HG03066 (cell line): ENCODE measurements around the gene CLEC2D.
"Not testable (repeated sequence)": the region's sequence is repeated elsewhere in the genome, so short reads cannot be mapped to it uniquely, and the experiment has no call there.

Experiments used
- ATAC-seq: cut with Tn5 transposase; IDR thresholded peaks from one replicate; pipeline ENCODE4 v1.9.1; 2021; ENCODE audit warnings: low read depth; ENCODE audit not compliant: unreplicated experiment

CLEC2D gene, protein sequence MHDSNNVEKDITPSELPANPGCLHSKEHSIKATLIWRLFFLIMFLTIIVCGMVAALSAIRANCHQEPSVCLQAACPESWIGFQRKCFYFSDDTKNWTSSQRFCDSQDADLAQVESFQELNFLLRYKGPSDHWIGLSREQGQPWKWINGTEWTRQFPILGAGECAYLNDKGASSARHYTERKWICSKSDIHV

DNA sequence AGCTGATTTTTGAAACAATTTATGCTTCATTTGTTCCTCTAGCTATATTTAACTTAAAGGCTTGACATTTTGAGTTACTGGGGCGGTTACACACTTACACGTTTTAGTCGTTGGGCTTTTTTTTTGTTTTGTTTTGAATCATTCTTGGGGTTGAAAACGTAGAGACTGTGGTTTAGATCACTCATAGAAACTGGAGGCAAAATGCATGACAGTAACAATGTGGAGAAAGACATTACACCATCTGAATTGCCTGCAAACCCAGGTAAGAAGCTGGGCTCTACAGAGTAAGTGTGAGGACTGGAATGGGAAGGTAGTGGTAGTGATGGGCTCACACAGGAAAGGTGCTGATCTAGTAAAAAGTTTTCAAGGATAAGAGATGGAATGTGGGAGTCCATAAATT lies at the start of gene CLEC2D:
Gene CLEC2D (plus strand): TSS at position 180 of the 400 bp plus-strand sequence. CDS start 22 bp downstream, at position 202.
- ATAC-seq, result no peak

DNA sequence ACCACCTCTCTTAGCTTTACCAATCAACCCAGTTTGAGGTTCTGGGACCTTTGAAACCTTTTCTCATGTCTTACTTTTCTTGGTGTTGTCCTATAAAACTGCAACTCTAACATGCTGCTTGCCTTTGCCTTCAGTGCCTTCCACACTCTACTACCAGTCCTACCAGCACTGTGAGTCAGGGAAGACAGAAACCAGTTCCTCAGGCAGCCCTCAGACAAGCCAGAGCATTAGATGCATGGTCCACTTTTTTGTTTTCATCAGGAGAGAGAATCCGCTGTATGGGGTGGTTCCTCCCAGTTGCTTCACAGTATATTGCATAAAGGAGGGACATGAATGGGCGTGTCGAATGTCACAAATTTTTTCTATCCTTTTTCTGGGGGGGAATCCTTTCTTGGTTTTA lies 44.5 kb upstream of the CLEC2D start:
- ATAC-seq, result no peak

DNA sequence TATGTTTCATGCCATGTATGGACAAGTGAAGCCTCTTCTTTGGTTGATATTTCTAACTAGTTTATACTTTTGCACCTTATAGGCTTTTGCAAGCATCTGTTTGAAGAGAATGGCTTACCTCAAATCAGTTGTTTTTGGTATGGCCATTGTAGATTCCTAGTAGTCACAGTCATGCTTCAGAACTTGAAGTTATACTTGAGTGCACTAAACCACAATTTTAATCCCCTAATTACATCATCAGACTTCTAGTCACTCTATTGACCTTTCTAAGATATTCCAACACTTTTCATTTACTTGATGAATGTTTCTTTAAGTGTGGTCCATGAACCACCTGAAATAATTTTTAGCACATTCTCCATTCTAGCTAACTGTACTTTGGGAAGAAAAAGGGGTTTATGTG lies 43.2 kb upstream of the CLEC2D start:
- no peak for ATAC-seq

DNA sequence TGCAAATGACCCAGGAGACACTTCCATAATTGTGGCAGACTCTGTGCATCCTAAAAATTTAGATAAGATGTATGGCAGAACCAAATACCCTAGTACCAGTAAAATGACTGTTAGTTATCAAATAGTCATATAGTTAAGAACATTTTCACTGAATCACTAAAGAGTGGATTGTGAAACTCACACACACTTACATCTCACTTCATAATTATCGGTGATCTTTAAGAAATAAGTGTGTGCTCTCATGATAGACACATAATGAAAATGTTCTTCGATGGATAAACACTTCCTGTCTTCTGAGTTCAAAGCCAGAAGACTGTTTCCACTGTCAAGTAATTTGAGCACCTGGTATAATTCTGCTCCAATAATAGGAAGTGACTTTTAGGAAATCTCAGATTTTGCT lies 42.7 kb upstream of the CLEC2D start:
- no peak for ATAC-seq

DNA sequence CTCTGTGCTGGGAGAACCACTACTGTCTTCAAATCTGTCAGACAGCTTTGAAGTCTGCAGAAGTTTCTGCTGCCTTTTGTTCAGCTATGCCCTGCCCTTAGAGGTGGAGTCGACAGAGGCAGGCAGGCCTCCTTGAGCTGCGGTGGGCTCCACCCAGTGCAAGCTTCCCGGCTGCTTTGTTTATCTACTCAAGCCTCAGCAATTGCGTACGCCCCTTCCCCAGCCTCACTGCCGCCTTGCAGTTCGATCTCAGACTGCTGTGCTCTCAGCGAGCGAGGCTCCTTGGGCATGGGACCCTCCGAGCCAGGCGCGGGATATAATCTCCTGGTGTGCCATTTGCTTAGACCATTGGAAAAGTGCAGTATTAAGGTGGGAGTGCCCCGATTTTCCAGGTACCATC lies 36.7 kb upstream of the CLEC2D start:
- ATAC-seq, result no peak

DNA sequence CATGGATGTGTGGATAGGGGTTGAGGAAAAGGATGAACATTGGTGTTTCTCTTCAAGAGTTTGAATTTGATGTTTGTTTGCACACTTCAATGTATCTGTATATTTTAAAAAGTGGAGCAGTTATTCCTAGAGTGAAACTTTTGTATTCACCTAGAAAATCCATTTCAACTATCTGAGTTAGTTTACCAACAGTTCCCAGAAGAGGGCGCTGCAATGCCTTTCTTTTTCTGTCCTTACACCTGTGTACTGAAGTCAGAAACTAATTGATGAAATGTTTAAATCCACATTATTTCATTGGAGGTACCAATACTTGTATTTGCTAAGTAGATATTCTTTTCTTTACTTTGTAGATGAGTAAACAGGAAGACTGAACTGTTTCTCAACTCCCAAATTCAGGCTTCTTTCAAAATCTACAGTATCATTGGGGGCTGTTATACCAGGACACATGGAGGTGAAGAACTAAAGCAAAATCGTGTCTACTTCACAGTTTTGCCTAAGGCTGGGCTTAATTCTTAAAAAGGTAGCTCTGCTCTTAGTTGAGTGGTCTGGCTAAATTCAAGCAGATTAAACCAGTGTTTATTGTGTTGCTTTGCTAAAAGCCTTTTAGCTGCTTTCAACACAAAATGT lies 35.2 kb upstream of the CLEC2D start:
- no peak for ATAC-seq

DNA sequence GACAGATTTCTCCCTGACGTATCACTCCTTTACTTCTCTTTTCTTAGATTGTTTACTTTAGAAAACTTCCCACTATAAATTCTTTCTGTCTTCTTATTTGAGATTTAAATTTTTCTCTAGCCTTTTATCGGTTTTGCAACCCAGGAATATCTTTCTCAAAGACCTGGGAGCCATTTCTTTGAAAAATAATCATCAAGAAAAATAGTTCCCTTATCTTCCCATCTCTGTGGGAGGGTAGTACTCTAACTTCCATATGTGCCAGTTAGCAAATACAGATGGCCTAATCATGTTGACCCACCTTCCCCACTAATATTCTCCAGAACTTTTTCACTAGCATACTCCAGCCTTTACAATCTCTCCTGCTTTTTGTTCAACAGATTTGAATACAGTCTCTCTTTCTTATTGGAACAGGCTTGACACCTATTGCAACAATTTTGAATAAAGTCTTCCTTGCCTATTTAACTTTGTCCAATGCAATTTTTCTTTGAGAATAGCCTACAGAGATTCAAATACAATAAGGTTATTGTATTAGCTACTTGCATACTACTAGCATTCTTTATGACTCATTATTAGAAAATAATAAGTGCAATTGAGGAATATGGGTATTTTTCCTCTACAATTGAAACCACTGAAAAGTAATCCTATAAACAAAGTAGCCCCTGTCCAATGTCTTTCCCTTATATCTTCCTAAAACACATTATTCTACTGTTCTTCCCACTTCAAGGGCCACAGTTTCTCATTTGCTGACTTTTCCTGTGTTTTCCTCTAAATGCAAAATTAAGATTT lies 34.4 kb upstream of the CLEC2D start:
- ATAC-seq, result no peak

DNA sequence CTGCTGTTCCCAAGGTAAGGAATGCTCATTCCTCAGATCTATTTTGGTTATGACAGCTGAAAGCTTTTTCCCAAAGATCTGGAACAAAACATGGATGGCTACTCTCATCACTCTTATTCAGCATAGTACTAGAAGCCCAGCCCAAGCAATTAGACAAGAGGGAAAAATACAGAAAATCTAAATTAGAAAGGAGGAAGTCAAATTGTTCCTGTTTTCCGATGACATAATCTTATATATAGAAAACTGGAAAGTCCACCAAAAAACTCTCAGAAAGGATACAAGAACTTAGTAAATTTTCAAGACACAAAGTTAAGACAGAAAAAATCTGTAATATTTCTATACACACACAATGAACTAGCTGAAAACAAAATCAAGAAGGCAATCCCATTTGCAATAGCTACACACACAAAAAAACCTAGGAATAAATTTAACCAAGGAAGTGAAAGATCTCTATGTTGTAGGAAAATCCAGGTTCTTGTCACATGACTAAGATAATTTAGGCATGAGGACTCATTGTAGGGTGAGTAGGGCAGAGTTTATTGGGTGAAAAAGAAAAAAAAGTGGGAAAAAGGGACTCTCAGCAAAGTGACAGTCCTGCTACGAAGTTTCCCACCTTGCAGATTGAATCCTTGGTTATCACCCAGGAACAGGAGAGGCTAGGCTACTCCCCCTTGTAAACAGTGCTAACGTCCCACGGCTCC lies 33.2 kb upstream of the CLEC2D start:
- ATAC-seq, result no peak

DNA sequence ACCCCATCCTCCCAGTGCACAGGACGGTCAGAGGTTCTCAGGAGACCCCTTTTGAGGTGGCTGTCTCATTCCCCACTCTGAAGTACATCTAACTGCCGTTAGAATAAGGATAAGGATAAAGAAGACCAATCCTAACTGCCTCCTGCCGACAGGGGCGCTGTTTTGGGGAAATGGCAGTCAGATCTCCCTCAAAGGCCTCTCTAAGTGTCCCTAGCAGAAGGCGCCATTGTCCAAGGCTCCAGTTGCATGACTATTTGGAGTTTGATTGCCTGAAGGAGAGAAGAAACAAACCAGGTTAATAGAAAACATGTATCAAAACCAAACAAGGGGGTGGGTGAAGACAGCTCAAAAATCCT lies 32.7 kb upstream of the CLEC2D start:
- no peak for ATAC-seq

DNA sequence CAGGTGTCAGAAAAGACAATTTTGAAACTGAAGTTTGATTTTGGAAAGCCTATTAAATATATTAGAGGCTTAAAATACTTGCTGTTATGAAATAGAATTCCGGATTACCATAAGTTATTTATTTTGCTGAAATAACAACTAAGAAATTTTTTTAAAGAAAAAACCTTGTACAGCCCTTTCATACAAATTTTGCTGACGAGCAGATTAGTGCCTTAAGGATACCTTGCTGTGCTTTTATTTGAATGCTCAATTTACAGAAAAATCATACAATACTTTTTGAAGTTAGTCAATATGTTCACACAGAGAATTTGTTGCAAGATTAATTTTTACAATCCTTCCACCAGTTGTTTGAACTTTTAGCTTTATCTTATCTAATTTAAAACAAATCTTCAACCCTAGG lies 29.5 kb upstream of the CLEC2D start:
- ATAC-seq, result no peak

DNA sequence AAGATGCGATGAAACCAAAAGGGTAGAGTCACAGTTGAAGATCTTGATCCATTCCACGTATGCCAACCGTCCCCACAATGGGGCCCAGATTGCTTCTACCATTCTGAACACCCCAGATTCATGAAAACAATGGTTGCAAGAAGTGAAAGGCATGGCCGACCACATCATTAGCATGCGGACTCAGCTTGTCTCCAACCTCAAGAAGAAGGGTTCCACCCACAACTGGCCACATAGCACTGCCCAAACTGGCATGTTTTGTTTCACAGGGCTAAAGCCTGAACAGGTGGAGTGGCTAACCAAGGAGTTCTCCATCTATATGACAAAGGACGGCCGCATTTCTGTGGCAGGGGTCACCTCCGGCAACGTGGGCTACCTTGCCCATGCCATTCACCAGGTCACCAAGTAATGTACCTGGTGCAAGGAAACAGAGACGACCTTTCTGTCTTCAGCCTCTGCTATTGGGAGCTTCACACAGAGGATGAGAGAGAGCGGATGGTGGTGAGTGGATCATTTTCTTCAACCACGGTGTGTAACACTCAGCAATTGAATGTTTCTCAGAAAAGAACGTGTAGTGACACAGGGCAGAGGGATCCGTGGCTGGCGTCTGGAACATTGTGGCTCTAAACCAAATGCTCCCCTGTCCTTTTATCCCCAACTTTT lies 26.8 kb upstream of the CLEC2D start:
- no peak for ATAC-seq

DNA sequence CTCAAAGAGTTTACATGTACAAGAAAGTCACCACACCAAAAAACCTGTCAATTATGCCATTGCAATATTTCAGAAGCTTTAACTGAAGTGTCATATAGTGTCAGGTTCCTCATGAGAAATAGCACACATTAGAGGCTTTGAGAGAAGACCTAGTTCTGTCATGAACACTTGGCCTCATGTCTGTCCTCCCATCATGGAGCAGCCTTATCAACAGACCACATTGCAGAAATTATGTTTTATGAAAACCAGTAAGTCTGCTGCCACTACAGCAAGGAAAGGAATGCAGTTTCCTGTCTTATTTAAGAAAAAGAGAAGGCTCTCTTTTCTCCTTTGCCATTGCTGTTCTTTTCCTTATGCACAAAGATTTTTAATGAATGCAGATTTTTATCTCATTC lies 26.2 kb upstream of the CLEC2D start:
- ATAC-seq, result no peak

DNA sequence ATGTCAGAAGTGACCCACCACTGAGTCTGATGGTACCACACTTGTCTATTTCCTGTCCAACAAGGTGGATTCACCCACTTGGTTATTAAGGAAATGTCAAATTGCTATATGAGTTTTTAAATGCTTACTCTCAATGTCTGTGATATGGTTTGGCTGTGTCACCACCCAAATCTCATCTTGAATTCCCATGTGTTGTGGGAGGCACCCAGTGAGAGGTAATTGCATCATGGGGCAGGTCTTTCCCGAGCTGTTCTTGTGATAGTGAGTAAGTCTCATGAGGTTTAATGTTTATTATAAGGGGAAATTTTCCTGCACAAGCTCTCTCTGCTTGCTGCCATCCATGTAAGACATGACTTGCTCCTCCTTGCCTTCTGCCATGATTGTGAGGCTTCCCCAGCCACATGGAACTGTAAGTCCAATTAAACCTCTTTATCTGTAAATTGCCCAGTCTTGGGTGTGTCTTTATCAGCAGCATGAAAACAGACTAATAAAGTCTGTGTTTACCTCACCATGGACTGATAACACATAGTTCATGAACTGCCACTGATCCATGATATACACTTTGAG lies 24.4 kb upstream of the CLEC2D start:
- not testable (repeated sequence) for ATAC-seq

DNA sequence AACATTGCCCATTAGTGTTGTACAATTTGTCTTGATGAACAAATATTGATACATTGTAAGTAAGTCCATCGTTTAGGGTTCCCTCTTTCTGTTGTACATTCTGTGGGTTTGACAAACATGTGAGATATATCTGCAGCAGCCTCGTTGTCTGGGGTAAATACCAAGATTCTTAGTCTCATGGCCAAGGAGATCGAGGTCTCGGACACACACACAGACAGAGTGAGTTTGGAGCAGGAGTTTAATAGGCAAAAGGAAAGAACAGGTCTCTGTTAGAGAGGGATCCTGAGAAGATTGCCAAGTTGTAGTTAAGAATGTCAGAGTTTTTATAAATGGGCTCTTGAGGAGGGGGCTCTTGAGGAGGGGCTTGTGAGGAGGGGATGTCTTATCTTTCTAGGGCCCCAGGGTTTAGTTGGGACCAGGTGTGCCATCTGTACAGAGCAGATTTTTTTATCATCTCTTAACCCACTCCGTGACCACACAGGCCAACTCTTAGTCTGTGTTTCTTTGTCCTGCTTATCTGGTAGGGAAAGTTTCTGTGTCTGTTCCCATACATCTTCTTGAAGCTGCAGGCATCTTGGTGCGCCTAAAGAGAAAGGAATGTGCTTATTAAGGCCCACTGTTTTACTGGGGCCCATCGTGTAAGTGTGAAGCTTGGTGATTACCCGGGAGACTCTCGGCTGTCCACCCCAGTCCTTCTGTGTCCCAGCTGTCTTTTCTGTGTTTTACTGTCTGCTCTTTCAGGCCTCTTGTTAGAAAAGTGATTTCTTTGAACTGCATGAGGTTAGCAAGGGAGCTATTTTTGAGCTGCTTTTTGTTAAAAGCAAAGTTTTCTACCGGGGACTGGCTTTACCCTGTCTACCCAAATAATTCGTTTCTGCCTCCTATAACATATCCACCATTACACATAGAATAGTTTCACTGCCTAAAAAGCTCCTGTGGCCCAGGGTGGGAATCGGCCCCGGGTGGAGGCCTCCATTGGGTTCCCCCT lies 22.4 kb upstream of the CLEC2D start:
- ATAC-seq, result peak; percentile 1

DNA sequence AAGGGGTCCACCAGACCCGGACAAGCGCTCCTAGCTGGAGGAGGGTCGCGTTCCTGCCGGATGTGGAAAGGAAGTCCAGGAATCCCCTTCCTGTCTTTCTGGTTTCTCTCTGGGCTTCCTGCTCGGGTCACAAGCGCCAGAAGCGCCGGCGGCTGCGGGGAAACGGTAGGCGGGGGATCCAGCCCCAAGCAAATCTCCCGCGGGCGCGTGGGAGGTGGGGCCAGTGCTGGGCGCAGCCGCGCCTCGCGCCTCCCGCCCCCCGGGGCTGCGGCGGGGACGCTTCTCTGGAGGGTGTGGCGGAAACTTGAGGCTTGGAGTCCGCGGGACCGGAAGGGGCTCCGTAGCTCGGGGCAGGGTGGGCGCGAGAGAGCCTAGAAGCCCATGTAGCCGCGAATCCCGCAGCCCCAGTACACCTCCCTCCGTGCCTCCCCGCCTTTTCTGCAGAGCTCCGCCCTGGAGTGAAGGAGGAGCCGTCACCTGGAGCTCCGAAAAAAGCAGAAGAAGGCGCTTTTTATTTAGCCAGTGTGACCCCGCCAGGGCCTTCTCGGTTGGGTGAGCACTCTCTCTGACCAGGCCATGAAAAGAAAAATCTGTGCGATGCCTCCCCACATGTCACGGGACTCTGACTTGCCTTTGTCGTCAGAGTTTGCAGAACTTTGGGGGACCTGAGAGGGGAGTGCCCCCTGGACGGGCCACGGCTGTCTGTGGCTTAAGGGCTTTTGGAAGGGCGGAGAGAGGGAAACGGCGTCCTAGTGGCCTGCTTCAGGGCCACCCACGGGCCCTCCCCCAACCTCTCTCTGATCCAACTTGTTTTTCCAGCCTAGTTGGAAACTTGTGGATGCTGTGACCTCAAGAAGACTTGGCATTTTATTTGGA lies 21.4 kb upstream of the CLEC2D start:
- ATAC-seq, result peak; percentile 63

DNA sequence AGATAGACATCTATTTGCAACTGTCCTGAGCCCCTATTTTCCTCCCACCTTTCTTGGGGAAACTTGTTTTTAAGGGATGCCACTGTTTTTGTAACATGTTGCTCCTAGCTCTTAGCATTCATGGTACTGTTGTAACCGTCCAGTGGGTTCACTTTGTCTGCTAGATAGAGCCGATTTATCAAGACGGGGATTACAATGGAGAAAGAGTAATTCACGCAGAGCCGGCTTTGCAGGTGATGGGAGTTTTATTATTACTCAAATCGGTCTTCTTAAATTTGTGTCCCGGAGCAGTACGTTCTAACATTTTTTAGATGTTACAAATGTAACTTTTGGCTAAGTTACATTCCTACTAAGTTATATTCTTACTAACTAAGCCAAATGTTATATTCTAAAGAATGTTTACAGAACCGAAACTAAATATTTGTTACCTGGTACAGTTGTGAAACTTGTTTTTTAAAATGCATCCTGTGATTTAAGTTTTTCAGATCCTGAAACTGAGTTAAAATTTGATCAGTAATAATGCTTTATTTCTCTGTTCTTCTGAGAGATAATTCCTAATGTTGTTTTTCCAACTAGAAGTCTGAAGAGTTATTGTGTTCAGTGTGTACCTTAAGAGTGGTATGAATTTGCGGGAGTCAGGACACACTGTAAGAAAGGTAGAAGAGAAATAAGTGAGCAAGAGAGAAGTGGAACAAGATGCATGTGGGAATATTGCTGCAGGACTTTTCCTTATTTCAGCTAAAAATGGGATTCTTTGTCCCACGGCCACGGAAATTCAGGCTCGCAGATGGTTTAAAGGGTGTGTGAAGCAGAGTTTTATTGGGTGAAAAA lies 20.6 kb upstream of the CLEC2D start:
- ATAC-seq, result no peak

DNA sequence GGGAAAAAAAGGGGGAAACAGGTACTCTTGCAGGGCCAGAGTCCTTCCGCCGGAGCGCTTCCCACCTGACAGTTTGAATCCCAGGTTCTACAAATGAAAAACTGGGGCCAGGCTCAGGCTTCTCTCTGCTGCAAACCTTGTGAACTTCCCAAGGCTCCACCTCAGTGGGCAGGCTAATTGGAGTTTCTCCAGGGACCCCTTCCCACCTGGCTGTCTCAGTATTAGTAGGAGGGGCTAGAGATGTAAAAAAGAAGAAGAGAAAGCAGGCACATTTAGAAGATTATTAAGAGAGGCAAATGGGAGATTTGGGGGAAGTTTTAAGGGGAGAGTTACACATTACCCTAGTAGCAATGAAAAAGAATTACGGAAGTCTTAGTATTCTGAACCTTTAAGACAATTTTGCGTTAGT lies 20.0 kb upstream of the CLEC2D start:
- no peak for ATAC-seq
